Upper lobe of left lung (tissue), 6 donors: Measurements from ENCODE around the gene IFI44L. TPM values are rescaled to one million over a fixed set of nuclear protein-coding genes. Genes with fewer than 3 reads are reported as not detected.
A peak's percentile ranks its signal among the peaks of the same experiment; 100 is the strongest.

Experiments
- ATAC-seq, 2 donors: fragments of 200-7000 bp; cut with Tn5 transposase; one replicate each; pipeline ENCODE4 v1.9.1; 2022; ENCODE audit warnings: mild to moderate bottlenecking in 2 of 2, moderate library complexity in 2 of 2; ENCODE audit not compliant: low FRiP score in 2 of 2
- DNase-seq, 2 donors: peaks; one replicate each; pipeline ENCODE4 v3.0.0-alpha.2; 2019 to 2020
- H3K27ac ChIP-seq, 4 donors: fragments of 200-600 bp; sonication (generic); one replicate each; pipeline ENCODE4 v1.5.1; 2016 to 2019
- H3K27me3 ChIP-seq, 4 donors: fragments of 200-600 bp; sonication (generic); one replicate each; pipeline ENCODE4 v1.5.1; 2017 to 2019
- H3K36me3 ChIP-seq, 4 donors: fragments of 200-600 bp; sonication (generic); one replicate each; pipeline ENCODE4 v1.5.1; 2016 to 2019
- H3K4me1 ChIP-seq, 4 donors: fragments of 200-600 bp; sonication (generic); one replicate each; pipeline ENCODE4 v1.5.1; 2018 to 2019
- H3K4me3 ChIP-seq, 4 donors: fragments of 200-600 bp; sonication (generic); one replicate each; pipeline ENCODE4 v1.5.1; 2017 to 2019; ENCODE audit warnings: mild to moderate bottlenecking in 2 of 4, moderate library complexity in 1 of 4
- H3K9me3 ChIP-seq, 4 donors: fragments of 200-600 bp; sonication (generic); one replicate each; pipeline ENCODE4 v1.5.1; 2018 to 2019
- EP300 ChIP-seq, 4 donors: sonication (generic); formaldehyde crosslinking; IDR thresholded peaks; one replicate each; pipeline ENCODE4 v1.5.1; 2017; ENCODE audit warnings: antibody characterized with exemption in 4 of 4, control low read depth in 2 of 4
- POLR2A ChIP-seq, 4 donors: fragments of 450-650 bp; IDR thresholded peaks; one replicate each; pipeline ENCODE4 v1.5.1; 2016 to 2017; ENCODE audit warnings: antibody characterized with exemption in 4 of 4, mild to moderate bottlenecking in 2 of 4
- POLR2AphosphoS5 ChIP-seq, 2 donors: sonication (generic); formaldehyde crosslinking; IDR thresholded peaks; one replicate each; pipeline ENCODE4 v1.5.1; 2017; ENCODE audit warnings: antibody characterized with exemption in 2 of 2
- WGBS, 2 donors: methylation state at CpG; one replicate each; pipeline ENCODE4 v1.1.5; 2017 to 2018; 5-methylcytosine and 5-hydroxymethylcytosine counted together
- total RNA-seq, 6 donors: library from RNA; depleted of rRNA in 4 of 6; stranded (reverse); fragments of >200 nt in 4 of 6; gene quantifications; one replicate each; pipeline versions ENCODE4 v1.1.0 to v1.2.1, GENCODE V29; 2016 to 2021
- TF ChIP-seq, protein P1 (sequence below), 6 experiments: fragments of 450-650 bp in 4 of 6; fragments of 200-600 bp in 2 of 6; sonication (generic) in 2 of 6; IDR thresholded peaks; one replicate each; pipeline ENCODE4 v1.5.1; 2016 to 2019; ENCODE audit warnings: antibody characterized with exemption in 6 of 6
- donor health status: DM: no; HTN: no; CAD: no; lungs with moderate emphysema.
- donor health status: DM: no; HTN: yes; CAD: no; lungs with severe emphysema.

IFI44L gene
- total RNA-seq, 6 donors from 2014 or later, result 6.1 to 29.3 (median 18.3) TPM

DNA sequence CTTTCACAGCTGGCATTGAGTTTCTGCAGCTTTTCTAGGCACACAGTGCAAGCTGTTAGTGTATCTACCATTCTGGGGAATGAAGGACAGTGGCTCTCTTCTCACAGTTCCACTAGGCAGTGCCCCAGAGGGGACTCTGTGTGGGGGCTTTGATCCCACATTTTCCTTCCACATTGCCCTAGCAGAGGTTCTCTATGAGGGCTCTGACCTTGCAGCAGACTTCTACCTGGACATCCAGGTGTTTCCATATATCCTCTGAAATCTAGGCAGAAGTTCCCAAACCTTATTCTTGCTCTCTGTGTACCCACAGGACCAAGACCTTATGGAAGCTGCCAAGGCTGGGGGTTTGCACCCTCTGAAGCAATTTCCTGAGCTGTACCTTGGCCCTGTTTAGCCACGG, 27.0 kb downstream of the IFI44L start:
- Histone ChIP-seq H3K4me3 (no peak overlapping the region), H3K27ac (no peak overlapping the region), H3K27me3 (no peaks in the 10 kb centered on the region), H3K36me3 (no peaks in the 10 kb centered on the region), H3K9me3 (no peaks in the 10 kb centered on the region), H3K4me1 (peaks cover 9 to 19% (median 16%) of the 10 kb centered on the region in 4 donors)
- TF ChIP-seq, protein P1, sequence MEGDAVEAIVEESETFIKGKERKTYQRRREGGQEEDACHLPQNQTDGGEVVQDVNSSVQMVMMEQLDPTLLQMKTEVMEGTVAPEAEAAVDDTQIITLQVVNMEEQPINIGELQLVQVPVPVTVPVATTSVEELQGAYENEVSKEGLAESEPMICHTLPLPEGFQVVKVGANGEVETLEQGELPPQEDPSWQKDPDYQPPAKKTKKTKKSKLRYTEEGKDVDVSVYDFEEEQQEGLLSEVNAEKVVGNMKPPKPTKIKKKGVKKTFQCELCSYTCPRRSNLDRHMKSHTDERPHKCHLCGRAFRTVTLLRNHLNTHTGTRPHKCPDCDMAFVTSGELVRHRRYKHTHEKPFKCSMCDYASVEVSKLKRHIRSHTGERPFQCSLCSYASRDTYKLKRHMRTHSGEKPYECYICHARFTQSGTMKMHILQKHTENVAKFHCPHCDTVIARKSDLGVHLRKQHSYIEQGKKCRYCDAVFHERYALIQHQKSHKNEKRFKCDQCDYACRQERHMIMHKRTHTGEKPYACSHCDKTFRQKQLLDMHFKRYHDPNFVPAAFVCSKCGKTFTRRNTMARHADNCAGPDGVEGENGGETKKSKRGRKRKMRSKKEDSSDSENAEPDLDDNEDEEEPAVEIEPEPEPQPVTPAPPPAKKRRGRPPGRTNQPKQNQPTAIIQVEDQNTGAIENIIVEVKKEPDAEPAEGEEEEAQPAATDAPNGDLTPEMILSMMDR (IDR thresholded peaks at IDR 0.05), result no peak
- TF ChIP-seq POLR2A (IDR thresholded peaks at IDR 0.05) (no peak), EP300 (IDR thresholded peaks at IDR 0.05) (no peak), POLR2AphosphoS5 (IDR thresholded peaks at IDR 0.05) (no peak)
- no peak for ATAC-seq
- WGBS, 2 donors, result 91% methylated on average over 1 of the region's 1 CpG; no CpG with 5 or more reads in 1 of the 2 donors
- no peak for DNase-seq

DNA sequence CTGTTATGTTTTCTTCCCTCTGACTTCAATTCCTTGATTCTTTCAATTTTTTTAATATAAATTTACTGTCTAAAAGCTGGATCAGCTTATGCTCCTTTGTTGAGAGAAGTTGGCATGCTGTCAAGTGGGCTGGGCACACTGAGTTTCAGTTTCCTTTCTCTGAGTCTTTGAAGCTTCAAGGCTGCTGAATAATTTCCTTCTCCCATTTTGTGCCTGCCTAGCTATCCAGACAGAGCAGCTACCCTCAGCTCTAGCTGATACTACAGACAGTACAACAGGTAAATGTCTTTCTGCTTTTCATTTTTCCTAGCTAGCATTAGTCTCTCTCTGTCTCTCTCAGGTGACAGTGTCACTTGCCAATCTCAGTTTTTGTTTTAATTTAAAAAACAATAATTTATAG, 29.4 kb downstream of the IFI44L start, which contains the start of gene IFI44:
Gene IFI44 (plus strand): TSS at position 204 of the 400 bp plus-strand sequence. CDS start 365 bp downstream, outside the sequence.
- ATAC-seq (peak; percentile 85 to 92), DNase-seq (peak in 1 of 2 donors; percentile 89)
- Histone ChIP-seq H3K27me3 (no peaks in the 10 kb centered on the region), H3K9me3 (no peaks in the 10 kb centered on the region), H3K36me3 (no peaks in the 10 kb centered on the region), H3K27ac (peak within 1 kb of the TSS; percentile 72 to 78 (median 74)), H3K4me1 (peaks cover 13 to 26% (median 20%) of the 10 kb centered on the region in 4 donors), H3K4me3 (peak within 1 kb of the TSS; percentile 32 to 54 (median 44))
- peak; percentile 34 to 59 for TF ChIP-seq POLR2AphosphoS5 (IDR thresholded peaks at IDR 0.05)
- TF ChIP-seq POLR2A (IDR thresholded peaks at IDR 0.05), result peak in 3 of 4 donors; percentile 28 to 57 (median 30)
- TF ChIP-seq, protein P1 (IDR thresholded peaks at IDR 0.05), result no peak

DNA sequence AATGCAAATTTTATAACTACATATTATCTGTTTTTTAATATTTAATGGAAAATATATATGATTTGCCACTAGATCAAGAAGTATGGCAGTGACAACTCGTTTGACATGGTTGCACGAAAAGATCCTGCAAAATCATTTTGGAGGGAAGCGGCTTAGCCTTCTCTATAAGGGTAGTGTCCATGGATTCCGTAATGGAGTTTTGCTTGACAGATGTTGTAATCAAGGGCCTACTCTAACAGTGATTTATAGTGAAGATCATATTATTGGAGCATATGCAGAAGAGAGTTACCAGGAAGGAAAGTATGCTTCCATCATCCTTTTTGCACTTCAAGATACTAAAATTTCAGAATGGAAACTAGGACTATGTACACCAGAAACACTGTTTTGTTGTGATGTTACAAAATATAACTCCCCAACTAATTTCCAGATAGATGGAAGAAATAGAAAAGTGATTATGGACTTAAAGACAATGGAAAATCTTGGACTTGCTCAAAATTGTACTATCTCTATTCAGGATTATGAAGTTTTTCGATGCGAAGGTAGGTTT, 29.9 kb downstream of the IFI44L start:
- ATAC-seq, result peak in 1 of 2 donors; percentile 59
- Histone ChIP-seq H3K36me3 (peaks cover 0 to 4% (median 0%) of the 10 kb centered on the region in 4 donors), H3K27me3 (no peaks in the 10 kb centered on the region), H3K27ac (peak overlapping the region; percentile 72 to 78 (median 74)), H3K4me3 (peak overlapping the region; percentile 32 to 54 (median 44)), H3K9me3 (no peaks in the 10 kb centered on the region), H3K4me1 (peaks cover 13 to 26% (median 20%) of the 10 kb centered on the region in 4 donors)
- no peak for DNase-seq
- 37 to 40% methylated on average over 6 of the region's 6 CpGs for WGBS, 2 donors
- TF ChIP-seq POLR2A (IDR thresholded peaks at IDR 0.05) (no peak), EP300 (IDR thresholded peaks at IDR 0.05) (no peak), POLR2AphosphoS5 (IDR thresholded peaks at IDR 0.05) (no peak)
- TF ChIP-seq, protein P1 (IDR thresholded peaks at IDR 0.05), result no peak

DNA sequence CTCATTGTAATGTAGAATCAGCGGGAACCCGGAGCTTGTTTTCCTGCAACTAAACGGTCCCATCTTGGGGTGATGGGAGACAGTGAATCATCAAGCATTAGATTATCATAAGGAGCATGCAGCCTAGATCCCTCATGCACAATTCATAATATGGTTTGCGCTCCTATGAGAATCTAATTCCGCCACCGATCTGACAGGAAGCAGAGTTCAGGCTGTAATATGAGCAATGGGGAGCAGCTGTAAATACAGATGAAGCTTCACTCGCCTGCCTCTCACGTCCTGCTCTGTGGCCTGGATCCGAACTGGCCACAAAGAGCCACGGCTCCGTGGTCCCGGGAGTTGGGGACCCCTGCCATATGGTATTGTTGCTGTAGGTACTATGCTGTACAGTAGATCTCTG, 31.0 kb downstream of the IFI44L start:
- peak overlapping the region; percentile 10 to 54 (median 44) for H3K4me3 ChIP-seq
- H3K4me1 ChIP-seq, result peaks cover 10 to 26% (median 15%) of the 10 kb centered on the region in 4 donors
- TF ChIP-seq, protein P1 (IDR thresholded peaks at IDR 0.05), result no peak
- TF ChIP-seq EP300 (IDR thresholded peaks at IDR 0.05) (no peak), POLR2AphosphoS5 (IDR thresholded peaks at IDR 0.05) (no peak), POLR2A (IDR thresholded peaks at IDR 0.05) (peak in 1 of 4 donors; percentile 9)
- H3K27ac ChIP-seq, result peak overlapping the region; percentile 23 to 75 (median 64)
- DNase-seq, result peak; percentile 22 to 29
- H3K36me3 ChIP-seq, result peaks cover 0 to 10% (median 0%) of the 10 kb centered on the region in 4 donors
- no peaks in the 10 kb centered on the region for H3K9me3 ChIP-seq
- peak in 1 of 2 donors; percentile 22 for ATAC-seq
- no peaks in the 10 kb centered on the region for H3K27me3 ChIP-seq
- 34 to 70% methylated on average over 12 of the region's 12 CpGs for WGBS, 2 donors
